ENCODE data around the gene XPO6.

The XPO6 gene

DNA sequence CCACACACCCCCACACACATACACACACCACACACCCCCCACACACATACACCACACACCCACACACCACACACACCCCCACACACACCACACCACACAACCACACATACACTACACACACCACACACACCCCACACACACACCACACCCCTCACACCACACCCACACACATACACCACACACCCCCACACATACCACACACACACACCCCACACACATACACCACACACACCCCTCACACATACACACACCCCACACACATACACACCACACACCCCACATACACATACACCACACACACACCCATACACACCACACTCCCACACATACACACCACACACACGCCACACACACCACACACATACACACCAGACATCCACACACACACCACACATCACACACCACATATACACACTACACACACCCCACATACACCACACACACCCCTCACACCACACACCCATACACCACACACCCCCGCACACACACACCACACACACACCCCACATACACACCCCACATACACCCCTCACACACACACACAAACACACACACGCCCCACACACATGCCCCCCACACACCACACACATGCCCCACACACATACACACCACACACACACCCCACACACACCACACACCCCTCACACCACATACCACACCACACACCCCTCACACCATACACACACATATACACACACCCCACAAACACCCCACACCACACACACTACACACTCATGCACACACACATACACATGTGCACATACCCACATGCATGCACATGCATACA is 122.4 kb downstream of the XPO6 start:
- DNase-seq (ENCODE audit: low read depth) = no peak
- TF ChIP-seq, protein P1, sequence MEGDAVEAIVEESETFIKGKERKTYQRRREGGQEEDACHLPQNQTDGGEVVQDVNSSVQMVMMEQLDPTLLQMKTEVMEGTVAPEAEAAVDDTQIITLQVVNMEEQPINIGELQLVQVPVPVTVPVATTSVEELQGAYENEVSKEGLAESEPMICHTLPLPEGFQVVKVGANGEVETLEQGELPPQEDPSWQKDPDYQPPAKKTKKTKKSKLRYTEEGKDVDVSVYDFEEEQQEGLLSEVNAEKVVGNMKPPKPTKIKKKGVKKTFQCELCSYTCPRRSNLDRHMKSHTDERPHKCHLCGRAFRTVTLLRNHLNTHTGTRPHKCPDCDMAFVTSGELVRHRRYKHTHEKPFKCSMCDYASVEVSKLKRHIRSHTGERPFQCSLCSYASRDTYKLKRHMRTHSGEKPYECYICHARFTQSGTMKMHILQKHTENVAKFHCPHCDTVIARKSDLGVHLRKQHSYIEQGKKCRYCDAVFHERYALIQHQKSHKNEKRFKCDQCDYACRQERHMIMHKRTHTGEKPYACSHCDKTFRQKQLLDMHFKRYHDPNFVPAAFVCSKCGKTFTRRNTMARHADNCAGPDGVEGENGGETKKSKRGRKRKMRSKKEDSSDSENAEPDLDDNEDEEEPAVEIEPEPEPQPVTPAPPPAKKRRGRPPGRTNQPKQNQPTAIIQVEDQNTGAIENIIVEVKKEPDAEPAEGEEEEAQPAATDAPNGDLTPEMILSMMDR (IDR thresholded peaks at IDR 0.05; ENCODE audit: insufficient read depth, low read depth, low read length, missing control alignments) = no peak
- H3K4me3 ChIP-seq (ENCODE audit: low read depth, low read length) = no peak overlapping the region

DNA sequence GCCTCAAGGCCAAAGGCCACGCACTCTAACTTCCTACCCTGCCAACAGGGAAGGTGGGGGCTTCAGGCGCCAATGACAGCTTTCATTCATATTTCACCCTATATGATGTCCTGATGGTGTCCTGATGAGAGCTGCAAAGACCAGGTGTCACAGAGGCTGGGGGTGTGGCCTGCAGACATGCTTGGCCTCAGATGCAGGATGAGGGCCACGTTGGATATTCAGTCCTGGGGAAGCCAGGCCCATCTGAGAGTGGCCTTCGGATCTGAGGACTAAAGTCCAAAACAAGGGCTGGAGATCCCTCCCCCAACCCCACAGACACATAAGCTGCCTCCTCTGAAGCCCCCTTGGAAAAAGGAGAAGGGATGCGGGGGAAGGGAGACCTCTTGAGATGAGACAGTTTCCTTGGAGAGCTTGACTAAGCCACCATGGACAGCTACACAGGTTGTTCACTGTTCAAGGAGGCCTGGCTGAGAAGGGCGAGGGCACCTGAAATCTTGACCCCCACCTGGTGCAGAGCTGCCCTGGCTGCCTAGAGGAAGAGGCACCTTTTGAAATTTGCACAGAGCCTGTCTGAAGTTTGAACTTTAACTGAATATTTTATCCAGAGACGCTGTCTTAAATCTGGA is 124.0 kb downstream of the XPO6 start:
- TF ChIP-seq, protein P1 (IDR thresholded peaks at IDR 0.05; ENCODE audit: insufficient read depth, low read depth, low read length, missing control alignments) = no peak
- no peak for DNase-seq (ENCODE audit: low read depth)
- no peak overlapping the region for H3K4me3 ChIP-seq (ENCODE audit: low read depth, low read length)

DNA sequence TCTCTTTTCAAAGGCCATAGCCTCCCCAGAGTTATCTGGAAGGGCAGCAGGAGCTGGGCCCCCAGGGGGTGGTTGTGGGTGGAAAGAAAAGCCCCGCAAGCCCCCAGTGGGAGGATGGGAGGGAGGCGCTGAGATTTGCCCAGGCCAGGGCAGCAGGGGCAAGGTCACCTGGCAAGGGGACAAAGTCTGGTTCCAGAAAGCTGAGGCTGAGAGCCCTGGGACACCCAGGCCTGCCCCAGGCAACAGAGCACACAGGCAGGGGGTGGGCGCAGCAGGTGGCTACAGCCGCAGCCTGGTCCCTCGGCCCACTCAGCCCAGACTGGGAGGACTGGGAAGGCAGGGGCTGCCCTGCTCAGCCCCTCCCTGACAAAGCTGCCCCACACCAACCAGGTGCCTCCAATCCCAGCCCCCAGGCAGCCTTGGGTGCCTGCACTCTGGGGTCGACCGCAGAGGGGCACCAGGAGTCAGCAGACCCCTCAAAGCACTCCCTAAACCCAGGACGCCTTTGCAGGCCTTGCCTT is 124.6 kb downstream of the XPO6 start:
- TF ChIP-seq, protein P1 (IDR thresholded peaks at IDR 0.05; ENCODE audit: insufficient read depth, low read depth, low read length, missing control alignments) = no peak
- no peak for DNase-seq (ENCODE audit: low read depth)
- no peak overlapping the region for H3K4me3 ChIP-seq (ENCODE audit: low read depth, low read length)

DNA sequence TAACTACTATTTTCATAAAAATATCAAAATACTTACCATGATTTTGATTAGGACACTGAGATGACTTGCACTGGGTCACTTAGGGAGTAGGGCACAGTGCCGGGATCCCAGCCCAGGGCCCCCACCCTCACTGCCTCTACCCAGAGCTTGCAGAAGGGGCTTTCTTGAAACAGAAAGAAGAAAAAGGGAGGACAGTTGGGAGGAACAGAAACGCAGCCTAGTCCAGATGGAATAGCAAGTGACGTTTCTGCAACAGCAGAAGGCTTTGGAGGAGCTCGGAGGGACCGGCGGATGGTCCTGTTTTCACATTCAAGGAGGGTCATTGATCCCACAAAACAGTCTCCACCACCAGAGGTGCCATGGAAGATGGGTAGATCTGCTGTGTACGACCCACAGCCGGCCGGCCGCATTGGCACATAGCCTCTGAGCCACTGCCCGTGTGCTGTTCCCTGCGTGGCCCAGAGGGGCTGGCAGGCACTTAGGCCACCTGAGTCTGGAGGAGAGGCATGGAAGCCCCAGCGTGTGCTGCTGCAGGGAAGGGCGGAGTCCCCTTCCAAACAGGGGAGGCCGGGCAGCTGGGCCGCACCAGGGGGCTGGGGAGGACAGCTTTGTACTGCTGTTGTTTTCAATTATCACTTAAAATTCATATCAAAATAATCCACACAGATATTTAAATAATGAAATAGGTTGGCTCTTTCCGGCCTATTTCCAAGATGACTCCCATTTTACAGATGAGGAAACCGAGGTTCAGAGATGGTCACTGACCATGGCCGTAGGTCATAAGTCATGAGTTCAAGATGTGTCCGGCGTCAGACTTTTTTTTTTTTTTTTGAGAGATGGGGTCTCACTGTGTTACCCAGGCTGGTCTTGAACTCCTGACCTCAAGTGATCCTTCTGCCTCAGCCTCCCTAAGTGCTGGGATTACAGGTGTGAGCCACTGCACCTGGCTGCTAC is 125.3 kb downstream of the XPO6 start:
- H3K4me3 ChIP-seq (ENCODE audit: low read depth, low read length) = no peak overlapping the region
- TF ChIP-seq, protein P1 (IDR thresholded peaks at IDR 0.05; ENCODE audit: insufficient read depth, low read depth, low read length, missing control alignments) = no peak
- no peak for DNase-seq (ENCODE audit: low read depth)

DNA sequence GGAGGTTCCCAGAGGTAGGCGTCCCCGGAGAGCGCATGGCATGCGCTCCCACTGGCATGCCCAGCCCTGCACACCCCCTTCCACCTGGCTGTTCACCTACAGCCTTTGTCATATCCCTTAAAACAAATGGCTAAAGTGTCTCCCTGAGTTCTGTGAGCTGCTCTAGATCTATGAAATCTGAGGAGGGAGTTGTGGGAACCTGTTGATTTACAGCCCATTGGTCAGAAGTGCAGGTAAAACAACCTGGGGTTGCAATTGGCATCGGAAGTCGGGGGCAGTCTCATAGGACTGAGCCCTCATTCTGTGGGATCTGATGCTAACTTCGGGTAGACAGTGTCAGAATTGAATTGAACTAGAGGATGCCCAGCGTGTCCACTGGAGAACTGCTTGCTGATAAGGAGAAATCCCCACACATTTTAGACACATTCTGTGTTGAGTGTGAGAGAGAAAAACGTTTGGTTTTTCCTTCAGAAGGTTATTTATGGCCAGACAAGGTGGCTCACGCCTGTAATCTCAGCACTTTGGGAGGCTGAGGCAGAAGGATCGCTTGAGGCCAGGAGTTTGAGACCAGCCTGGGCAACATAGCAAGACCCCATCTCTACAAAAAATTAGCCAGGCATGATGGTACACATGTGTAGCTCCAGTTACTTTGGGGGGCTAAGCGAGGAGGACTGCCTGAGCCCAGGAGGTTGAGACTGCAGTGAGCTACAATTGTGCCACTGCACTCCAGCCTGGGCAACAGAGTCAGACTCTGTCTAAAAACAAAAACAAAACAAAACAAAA is 126.2 kb downstream of the XPO6 start:
- no peak for DNase-seq (ENCODE audit: low read depth)
- TF ChIP-seq, protein P1 (IDR thresholded peaks at IDR 0.05; ENCODE audit: insufficient read depth, low read depth, low read length, missing control alignments) = no peak
- H3K4me3 ChIP-seq (ENCODE audit: low read depth, low read length) = no peak overlapping the region

DNA sequence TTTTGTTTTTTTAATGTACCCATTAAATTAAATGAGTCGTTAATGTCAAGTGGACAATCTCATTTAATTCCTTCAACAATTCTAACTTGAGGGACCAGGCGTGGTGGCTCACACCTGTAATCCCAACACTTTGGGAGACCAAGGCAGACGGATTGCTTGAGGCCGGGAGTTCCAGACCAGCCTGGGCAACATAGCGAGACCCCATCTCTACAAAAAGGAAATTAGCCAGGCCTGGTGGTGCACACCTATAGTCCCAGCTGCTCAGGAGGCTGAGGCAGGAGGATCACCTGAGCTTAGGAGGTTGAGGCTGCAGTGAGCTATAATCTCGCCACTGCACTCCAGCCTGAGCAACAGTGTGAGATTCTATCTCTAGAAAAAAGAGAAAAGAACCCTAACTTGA is 127.6 kb downstream of the XPO6 start:
- TF ChIP-seq, protein P1 (IDR thresholded peaks at IDR 0.05; ENCODE audit: insufficient read depth, low read depth, low read length, missing control alignments) = no peak
- no peak overlapping the region for H3K4me3 ChIP-seq (ENCODE audit: low read depth, low read length)
- no peak for DNase-seq (ENCODE audit: low read depth)

Measured in GM12865 (cell line).